HG02884 (cell line): ENCODE results near the gene CLCA1.

Experiments
- ATAC-seq: cut with Tn5 transposase; IDR thresholded peaks from one replicate; pipeline ENCODE4 v1.9.1; 2021; ENCODE audit warnings: mild to moderate bottlenecking, moderate library complexity; ENCODE audit not compliant: unreplicated experiment

The CLCA1 gene

DNA sequence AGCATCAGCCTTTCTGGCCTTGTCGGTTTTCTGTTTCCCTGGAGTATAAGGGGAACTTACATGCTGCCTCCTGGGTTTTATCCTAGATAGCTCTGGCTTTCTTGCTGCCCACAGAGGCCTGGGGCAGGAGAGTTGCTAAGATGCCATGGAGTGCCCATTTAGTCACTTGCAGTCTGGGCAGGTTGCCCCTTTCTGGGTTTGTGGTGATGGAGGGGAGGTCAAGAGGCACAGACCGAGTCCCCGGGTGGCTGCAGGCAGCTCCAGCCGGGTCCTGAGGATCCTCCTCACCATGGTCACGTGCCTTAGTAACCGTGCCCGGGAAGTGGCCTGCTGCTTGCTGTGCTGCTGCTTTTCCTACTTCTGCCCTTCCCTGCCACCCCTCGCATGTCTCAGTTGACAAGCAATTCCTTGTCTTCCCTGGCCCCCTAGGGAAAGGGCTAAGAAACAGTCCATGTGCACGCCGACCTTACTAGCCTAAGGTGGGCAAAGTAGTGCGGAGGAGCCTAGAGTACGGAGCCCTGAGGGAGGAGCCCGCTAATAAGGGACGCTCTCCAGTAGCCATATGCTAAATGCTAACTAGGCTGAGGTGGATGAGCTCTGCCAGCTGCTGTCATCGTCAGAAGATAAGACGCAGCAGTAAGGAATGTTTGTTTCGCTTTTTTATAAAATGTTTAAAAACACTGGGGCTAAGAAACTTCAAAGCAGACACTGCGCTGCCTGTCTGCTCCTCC, 34.8 kb downstream of the CLCA1 start:
- no peak for ATAC-seq

DNA sequence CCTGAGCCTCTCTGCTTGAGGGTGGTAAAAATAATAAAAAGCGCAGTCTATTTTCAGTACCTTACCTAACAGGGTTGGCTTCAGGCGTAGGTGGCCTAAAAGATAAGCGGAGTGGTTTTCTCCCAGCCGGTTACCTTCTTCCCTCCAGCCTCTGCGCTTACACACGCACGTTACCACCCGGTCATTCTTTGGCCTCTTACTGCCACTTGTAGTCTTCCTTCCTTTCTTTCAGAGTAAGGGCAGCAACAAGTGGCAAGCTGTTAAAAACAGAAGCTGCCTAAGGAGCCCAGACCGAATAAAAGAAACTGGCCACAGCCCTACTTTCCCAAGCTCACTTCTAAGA, 35.4 kb downstream of the CLCA1 start:
- no peak for ATAC-seq

DNA sequence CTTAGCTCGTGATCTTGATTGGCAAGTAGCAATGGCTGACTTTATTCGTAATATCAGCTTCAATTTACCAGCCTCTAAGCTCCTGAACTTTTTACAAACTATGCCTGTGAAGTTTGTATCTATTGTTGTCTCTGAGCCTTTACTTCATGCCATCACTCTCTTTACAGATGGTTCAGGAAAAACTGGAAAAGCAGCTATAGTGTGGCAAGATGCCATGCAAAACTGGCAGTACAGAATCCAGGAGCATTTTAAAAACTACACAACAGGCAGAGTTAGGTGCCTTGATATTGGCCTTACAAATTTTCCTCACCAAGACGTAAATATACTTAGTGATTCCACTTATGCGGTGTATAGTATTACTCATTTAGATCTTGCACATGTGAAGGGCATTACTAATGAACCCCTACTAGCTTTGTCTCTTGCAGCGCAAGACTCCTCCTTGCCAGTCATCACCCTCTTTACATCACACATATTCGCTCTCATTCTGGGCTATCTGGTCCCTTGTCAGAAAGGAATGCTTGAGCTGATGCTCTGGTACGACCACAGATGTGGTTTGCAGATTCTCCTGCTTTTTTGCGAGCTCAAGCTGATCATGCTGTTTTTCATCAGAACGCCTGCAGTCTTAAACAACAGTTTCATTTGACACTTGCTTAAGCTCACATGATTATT, 36.3 kb downstream of the CLCA1 start:
- ATAC-seq: no peak

DNA sequence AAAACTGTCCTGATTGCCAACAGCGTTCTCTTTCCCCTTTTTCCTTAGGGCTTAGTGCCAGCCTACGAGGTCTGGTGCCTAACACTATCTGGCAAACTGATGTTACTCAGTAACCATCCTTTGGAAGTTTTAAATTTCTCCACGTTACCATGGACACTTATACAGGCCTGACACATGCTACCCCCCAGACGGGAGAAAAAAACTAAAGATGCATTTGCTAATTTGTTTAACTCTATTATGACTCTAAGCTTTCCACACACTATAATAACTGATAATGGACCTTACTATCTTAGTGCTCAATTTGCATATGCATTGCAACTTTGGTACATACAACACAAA, 36.8 kb downstream of the CLCA1 start:
- no peak for ATAC-seq

DNA sequence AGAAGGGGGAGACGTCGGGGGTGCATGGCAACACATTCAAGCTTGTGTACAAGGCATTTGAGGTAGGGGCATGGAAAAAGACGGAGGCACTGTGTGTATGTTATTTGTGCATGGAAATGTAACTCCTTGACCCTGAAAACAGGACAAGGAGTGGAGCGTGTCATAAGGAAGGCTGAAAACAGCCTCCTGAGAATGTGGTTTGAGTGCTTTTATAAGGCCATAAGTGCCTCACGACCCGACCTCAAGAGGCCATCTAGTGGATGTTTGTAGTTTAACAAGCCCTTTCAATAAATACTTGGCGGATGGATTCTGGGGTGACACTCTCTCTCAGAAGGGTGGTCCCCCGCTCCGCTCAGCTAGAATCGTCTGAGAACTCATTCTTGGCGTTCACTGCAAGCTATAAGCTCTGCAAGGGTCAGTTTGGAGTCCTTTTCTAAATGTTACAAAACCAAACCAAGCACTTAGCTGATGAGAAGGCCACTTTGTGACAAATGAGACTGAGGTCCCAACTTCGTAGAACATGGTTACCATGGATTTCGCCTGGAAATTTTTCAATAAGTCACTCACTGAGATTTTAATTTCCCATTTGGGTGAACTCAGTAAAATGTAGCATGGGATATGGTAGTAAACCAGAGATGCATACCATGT, 39.3 kb downstream of the CLCA1 start:
- ATAC-seq: no peak

DNA sequence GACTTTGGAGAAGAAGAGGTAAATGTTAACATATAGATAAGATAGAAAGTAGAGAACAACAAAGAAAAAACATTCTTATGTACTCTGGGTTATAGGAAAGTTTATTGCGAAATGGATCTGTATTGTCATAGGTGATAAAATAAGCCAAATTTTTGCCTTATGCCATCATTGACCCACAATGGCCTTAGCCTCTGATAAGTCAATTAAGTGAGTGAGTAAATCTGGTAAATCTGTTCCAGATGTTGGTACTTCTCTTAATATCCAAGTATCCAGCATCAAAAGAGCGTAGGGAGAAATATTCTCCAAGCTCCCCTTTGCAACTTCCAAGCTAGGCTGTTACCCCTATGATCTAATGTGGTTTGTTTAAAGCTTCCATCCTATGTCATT, 39.8 kb downstream of the CLCA1 start:
- ATAC-seq: no peak

DNA sequence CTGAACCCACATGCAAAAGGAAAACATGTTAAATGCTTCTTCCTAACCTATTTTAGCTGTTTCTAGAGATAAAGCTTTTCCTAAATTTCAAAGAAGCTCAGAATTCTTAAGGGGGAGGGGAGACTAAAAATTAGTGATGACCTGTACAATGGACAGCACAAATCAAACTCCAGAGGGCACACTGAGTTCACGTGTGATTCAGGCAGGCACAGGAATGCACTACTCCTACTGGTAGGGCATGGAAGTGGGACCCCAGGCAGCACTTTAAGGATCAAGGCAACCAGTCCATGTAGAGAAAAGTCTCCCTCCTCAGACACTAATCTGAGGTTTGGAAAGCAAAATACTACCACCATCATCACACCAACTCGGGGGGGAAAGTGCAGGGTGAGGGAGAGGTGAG, 46.9 kb downstream of the CLCA1 start:
- ATAC-seq: no peak

DNA sequence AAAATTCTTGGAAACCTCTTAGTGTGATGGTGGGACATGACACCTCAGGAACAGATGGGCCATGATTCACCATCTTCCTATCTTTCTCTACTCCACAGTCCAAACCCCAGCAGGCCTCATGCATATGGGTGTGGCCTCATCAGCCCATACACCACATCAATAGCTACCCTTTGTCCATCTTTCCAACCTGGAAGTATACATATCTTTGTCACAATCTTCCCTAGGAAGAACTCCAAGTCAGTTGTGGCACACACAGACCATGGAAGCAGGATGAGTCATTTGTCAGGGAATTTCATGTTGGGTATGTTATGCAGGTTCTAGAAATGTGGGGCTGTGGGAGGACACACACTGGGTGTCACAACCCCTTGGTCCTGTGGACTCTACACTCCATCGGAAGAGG, 47.6 kb downstream of the CLCA1 start:
- no peak for ATAC-seq

DNA sequence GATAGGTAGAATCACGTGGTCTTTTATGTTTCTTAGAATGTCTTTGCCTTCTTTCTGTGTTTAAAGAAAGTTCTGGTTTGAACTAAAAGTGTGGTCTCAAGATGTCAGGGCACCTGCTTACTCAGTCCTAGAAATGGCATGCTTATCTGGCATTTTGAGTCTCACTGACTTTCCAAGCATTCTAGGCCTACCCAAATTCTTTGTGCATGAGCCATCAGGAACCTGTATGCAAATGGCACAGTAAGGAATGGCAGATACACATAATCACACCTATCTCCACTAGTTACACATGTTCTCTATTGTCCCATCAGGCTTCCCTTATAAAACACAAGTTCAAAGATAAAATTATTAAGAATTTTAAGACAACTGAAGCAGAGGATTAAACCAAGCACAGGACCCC, 48.6 kb downstream of the CLCA1 start:
- ATAC-seq: no peak

DNA sequence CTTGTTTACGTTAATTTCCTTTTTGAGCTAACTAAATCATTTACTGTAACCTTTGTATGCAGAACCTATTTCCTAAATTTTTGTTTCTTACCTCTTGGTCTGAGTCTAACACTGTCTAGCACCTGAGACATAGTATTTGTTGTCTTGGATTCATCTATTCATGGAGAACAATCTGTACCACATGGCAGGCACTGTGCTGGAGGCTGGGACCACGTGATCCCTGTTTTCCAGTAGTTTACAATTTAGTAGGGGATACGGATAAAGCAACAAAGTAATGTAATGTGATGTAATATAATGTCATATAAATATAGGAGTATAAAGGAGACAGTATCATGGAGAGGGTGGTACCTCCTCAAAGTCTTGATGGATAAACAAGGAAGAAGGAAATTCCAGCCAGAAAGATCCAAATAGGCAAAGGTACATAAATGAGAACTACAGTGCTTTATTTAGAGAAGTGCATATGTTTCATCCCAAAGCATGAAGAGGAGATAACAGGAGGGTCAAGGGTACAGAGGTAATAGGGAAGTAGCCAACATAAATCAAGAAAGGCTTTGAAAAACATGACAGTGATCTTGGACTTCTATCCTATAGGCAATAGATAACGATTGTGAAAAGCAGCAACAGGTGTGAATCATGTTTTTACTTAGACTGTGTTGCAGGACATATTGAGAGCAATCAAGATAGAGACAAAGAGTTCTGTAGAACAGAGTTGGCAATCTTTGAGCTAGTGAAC, 52.2 kb downstream of the CLCA1 start:
- no peak for ATAC-seq

DNA sequence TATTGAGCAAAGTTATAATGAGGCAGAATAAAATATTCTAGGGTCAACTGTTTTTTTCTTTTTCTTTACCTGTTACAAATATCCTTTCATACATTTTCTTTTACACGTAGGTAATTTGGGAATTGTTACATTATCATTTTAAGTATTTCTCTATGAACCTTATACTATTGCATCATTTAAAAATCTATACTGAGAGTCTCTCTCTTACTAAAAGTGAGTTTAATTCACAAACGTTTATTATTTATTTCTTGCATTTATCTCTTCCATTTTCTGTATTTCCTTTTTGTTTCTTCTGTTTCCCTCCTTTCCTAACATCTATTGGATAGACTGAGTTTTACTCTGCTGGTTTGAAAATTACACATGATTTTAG, 52.8 kb downstream of the CLCA1 start:
- no peak for ATAC-seq

DNA sequence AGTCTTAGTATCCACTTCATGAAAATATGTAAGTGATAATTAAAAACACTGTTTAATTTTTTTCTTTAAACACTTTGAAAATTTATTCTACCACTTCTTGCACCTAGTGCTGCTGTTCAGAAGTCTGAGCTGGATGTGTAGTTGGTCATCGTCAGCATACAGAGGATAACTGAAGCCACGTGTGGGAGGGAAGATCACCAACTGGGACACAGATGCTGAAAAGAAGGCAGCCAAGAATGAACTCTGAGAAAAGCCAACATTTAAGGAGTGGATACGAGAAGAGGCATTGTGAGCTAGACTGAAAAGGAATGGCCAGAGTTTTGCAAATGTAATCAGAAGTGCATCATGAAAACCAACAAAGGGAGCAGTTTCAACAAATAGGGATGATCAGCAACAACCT, 53.5 kb downstream of the CLCA1 start:
- no peak for ATAC-seq

DNA sequence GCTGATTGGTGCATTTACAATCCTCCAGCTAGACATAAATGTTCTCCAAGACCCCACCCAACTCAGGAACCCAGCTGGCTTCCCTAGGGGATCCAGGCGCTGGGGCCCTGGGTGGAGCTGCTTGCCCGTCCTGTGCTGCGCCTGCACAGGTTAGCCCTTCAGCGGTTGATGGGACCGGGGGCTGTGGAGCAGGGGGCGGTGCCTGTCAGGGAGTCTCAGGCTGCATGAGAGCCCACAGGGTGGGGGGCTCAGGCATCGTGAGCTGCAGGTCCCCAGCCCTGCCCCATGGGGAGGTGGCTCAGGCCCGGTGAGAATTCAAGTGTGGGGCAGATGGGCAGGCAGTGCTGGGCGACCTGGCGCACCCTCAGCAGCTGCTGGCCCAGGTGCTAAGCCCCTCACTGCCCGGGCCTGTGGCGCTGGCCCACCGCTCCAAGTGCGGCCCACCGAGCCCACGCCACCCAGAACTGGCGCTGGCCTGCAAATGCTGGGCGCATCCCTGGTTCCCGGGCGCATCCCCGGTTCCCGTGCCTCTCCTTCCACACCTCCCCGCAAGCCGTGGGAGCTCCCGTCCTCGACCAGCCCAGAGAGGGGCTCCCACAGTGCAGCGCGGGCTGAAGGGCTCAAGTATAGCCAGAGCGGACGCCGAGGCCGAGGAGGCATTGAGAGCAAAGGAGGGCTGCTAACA, 55.1 kb downstream of the CLCA1 start:
- no peak for ATAC-seq

DNA sequence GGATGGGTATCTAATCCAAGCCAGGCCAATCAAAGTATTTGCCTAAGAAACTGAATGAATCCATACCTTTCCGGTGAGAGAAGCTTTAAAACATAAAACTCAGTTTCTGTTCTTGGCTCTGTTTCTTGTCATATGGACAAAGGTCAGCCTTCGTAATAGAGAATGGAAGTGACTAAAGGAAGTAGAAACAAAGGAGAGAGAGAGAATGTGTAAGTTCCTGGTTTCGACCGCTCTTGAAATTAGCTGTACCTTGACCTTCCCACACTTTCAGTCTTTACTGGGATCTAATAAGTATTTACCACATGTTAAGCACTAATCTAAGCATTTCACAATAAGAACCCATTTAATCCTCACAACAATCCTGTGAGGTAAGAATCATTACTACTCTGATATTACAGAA, 58.6 kb downstream of the CLCA1 start:
- ATAC-seq: no peak

DNA sequence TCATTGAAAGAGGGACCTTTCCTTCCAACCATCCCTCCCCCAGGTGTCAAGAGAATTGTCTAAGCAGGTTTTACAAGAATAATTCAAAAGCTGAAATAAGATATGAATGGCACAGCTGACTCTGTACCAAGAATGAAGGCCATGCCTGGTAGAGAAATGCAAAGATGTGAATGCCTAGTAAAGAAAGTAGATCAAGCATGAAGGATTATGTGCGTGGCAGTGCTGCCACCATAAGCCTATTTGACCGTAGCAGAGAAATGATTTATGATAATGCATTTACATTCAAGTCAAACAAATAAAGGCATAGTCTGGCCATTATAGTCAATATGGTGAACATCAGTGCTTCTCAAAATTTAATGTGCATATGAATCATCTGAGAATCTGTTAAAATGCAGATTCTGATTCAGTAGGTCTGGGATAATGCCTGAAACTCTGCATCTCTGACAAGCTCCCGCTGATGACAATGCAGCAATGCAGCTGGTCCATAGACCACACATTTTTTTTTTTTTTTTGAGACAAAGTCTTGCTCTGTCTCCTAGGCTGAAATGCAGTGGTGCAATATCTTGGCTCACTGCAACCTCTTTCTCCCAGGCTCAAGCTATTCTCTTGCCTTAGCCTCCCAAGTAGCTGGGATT, 61.6 kb downstream of the CLCA1 start:
- ATAC-seq: no peak

DNA sequence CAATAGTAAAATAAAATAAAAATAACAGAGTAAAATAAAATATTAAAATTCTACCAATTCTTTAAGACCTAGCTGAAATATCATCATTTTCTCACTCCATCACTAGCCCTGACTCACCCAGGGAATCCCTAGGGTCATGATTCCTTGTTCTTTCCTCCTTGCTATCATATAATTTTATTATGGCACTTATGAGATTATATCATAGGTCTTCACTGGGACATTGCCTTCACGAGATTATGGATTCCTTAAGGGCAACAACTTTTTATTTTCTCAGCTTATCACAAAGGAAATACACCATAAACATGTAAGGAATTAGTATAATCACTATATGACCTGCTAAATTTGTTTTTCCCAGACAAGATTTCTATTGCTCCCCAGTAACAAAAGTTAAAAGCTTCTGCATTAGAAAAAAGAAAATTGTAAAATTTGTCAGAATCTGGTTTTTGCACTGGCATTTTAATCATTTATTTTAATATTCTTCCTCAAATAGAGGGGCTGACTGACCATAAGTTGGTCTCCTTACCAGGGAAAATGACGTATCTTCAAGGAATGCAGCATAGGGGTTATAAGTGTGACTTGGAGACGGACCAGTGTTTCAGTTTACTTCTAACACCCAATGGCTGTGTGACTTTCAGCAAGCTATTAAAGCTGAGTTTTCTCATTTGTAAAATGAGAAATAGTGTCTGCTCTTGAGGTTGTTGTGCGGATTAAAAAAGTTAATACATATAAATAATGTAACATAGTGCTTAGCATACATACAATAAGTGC, 69.4 kb downstream of the CLCA1 start:
- no peak for ATAC-seq

DNA sequence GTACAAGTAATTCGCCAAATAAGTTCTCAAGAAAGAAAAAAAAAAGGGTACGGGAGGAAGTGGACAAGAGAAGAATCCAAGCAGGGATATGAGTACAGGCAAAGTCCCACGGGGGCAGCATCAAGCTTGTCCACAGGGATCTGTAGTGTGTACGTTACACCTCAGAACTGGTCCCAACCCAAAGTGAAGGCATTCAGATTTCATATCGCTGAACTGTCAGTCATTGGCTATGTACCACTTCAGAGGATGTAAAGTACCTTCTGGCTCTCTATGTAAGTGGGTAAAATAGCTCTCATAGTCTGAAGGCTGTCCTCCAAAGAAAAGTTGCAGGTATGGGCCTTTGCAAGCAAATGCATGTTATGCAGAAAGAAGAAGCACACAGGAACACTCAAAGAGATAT, 70.0 kb downstream of the CLCA1 start:
- no peak for ATAC-seq

DNA sequence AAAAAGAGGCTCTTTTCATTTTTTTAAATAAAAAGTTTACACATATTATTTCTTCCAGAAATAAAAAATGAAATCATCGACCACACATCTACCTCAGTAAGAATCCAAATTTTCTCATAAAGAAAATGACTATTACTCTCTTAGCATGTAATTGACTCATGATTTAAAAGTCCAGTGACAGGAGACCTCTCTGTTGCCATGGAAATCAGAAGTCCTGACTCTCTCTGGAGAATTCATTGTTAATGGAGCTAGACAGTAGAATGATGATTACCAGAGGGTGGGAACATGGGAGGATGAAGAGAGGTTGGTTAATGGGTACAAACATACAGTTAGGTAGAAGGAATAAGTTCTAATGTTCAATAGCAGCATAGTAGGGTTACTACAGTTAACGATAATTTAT, 73.1 kb downstream of the CLCA1 start:
- no peak for ATAC-seq

DNA sequence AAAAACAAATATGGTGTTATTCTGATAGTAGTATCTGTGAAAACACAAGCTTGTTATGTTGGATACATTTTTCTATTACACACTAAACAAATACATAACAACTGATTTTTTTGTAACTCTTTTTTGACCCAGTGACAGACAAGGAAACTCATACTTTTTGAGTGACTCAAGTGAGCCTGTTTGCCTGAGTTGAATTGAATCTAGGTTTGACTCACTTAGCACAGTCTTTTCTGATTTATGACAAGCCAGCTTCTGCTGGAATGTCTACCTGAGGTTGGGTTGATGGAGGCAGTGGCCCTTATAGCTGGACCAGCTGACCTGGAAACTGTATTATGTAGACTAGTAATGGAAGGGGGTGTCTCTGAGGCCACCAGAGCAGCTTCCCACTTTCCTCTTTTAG, 73.9 kb downstream of the CLCA1 start:
- ATAC-seq: no peak

DNA sequence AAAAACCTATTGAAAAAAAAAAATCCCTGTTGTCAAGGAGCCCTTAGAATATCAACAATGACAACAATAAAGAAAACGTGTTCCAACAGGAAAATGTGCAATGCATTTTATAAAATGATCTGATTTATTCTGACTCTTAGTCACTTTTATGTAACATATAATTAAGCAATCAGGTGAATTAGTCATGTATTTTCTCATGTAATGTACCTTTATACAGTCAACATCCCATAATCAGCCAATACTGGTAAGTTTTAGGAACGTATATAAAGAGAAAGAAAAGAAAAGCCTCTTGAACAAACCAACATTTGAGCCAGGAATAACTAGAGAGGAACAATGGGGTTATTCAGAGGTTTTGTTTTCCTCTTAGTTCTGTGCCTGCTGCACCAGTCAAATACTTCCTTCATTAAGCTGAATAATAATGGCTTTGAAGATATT, 78.1 kb downstream of the CLCA1 start, which contains the start of gene CLCA4:
TSS of gene CLCA4 (plus strand) at position 292 of the 435 bp plus-strand sequence. CDS start at position 334, 42 bp downstream.
- ATAC-seq: no peak
